Smooth muscle cell (in vitro differentiated cells): ENCODE data around the gene PDE4B. TPM values are rescaled to one million over a fixed set of nuclear protein-coding genes. Genes with fewer than 3 reads are reported as not detected.

ENCODE experiments used
- DNase-seq: peaks from one replicate; lab custom pipeline; 2025; ENCODE audit not compliant: unreplicated experiment; lab: John Stamatoyannopoulos, UW
- H2AFZ ChIP-seq: fragments of 200-600 bp; sonication (generic); 2 replicates; pipeline ENCODE4 v1.6.0; 2016; ENCODE audit warnings: antibody characterized with exemption, low read depth, mild to moderate bottlenecking
- H3F3A ChIP-seq: fragments of 200-600 bp; sonication (generic); 2 replicates; pipeline ENCODE4 v1.6.0; 2017; ENCODE audit warnings: antibody characterized with exemption, low read depth
- H3K27ac ChIP-seq: fragments of 200-600 bp; sonication (generic); 2 replicates; pipeline ENCODE4 v1.5.1; 2016; ENCODE audit warnings: low read depth, mild to moderate bottlenecking
- H3K27me3 ChIP-seq: fragments of 200-600 bp; sonication (generic); 2 replicates; pipeline ENCODE4 v1.6.1; 2016; ENCODE audit warnings: low read depth, mild to moderate bottlenecking
- H3K36me3 ChIP-seq: fragments of 200-600 bp; sonication (generic); 2 replicates; pipeline ENCODE4 v1.5.1; 2016; ENCODE audit warnings: low read depth
- H3K4me1 ChIP-seq: fragments of 200-600 bp; sonication (generic); 2 replicates; pipeline ENCODE4 v1.5.1; 2016; ENCODE audit warnings: low read depth
- H3K4me2 ChIP-seq: fragments of 200-600 bp; sonication (generic); 2 replicates; pipeline ENCODE4 v1.6.0; 2016; ENCODE audit warnings: mild to moderate bottlenecking
- H3K4me3 ChIP-seq: fragments of 200-600 bp; sonication (generic); 2 replicates; pipeline ENCODE4 v1.5.1; 2016; ENCODE audit warnings: mild to moderate bottlenecking
- H3K79me2 ChIP-seq: fragments of 200-600 bp; sonication (generic); 2 replicates; pipeline ENCODE4 v1.6.0; 2016; ENCODE audit warnings: low read depth, mild to moderate bottlenecking
- H3K9ac ChIP-seq: fragments of 200-600 bp; sonication (generic); 2 replicates; pipeline ENCODE4 v1.6.0; 2016; ENCODE audit warnings: low read depth
- H3K9me3 ChIP-seq: fragments of 200-600 bp; sonication (generic); replicated peaks from 2 replicates; pipeline ENCODE4 v1.5.1; 2016; ENCODE audit warnings: low read depth
- H4K20me1 ChIP-seq: fragments of 200-600 bp; sonication (generic); 2 replicates; pipeline ENCODE4 v1.6.0; 2016; ENCODE audit warnings: low read depth
- WGBS: methylation state at CpG from one replicate; pipeline ENCODE4 v1.1.7; 2016; ENCODE audit warnings: low lambda C conversion rate; 5-methylcytosine and 5-hydroxymethylcytosine counted together
- polyA plus RNA-seq: library from polyadenylated mRNA; unstranded; fragments of >200 nt; fragmentation: Nextera tagmentation; extraction: Ambion mirVana; gene quantifications from 2 replicates; pipeline ENCODE4 v1.2.1, GENCODE V29; 2016
- total RNA-seq: library from RNA; depleted of rRNA; stranded (reverse); fragments of >200 nt; gene quantifications from 2 replicates; pipeline ENCODE4 v1.2.3, GENCODE V29; 2014
- TF ChIP-seq, protein P1 (sequence below): fragments of 200-600 bp; sonication (generic); IDR thresholded peaks from 2 replicates; pipeline ENCODE4 v1.5.1; 2017; ENCODE audit warnings: borderline replicate concordance, mild to moderate bottlenecking, antibody characterized with exemption; ENCODE audit not compliant: insufficient read depth, poor library complexity, severe bottlenecking

Gene PDE4B
- total and polyA plus RNA-seq, 2 experiments from 2014 or later: 18.5 to 24.8 TPM

DNA sequence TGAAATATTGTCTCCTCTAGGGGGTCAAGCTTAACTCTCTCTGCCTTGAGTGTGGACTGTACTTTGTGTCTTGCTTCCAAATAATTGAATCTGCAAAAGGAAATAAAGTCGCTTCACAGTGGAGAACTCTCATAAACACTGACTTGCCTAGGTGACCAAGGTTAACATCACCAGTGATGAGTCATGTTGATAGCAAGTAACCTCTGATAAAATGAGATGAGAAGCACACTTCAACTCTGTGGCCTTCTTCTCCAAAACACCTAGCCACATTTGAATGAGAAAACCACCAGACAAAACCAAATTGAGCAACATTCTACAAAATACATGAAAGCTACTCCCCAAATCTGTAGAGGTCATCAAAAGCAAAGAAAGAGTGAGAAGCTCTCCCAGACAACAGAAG is 37.6 kb downstream of the PDE4B start:
- no peak overlapping the region for H3K9ac ChIP-seq
- H3K27me3 ChIP-seq: no peaks in the 10 kb centered on the region
- H3K36me3 ChIP-seq: no peaks in the 10 kb centered on the region
- no peaks in the 10 kb centered on the region for H3K4me1 ChIP-seq
- TF ChIP-seq, protein P1, sequence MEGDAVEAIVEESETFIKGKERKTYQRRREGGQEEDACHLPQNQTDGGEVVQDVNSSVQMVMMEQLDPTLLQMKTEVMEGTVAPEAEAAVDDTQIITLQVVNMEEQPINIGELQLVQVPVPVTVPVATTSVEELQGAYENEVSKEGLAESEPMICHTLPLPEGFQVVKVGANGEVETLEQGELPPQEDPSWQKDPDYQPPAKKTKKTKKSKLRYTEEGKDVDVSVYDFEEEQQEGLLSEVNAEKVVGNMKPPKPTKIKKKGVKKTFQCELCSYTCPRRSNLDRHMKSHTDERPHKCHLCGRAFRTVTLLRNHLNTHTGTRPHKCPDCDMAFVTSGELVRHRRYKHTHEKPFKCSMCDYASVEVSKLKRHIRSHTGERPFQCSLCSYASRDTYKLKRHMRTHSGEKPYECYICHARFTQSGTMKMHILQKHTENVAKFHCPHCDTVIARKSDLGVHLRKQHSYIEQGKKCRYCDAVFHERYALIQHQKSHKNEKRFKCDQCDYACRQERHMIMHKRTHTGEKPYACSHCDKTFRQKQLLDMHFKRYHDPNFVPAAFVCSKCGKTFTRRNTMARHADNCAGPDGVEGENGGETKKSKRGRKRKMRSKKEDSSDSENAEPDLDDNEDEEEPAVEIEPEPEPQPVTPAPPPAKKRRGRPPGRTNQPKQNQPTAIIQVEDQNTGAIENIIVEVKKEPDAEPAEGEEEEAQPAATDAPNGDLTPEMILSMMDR: no peak
- no peak overlapping the region for H3K27ac ChIP-seq
- 92% methylated on average over 1 of the region's 1 CpG for WGBS
- no peak overlapping the region for H3K4me2 ChIP-seq
- no peak overlapping the region for H2AFZ ChIP-seq
- no peak overlapping the region for H3K4me3 ChIP-seq
- no peak for DNase-seq
- H3F3A ChIP-seq: no peaks in the 10 kb centered on the region
- H4K20me1 ChIP-seq: no peaks in the 10 kb centered on the region
- H3K79me2 ChIP-seq: no peaks in the 10 kb centered on the region
- H3K9me3 ChIP-seq: no peaks in the 10 kb centered on the region

DNA sequence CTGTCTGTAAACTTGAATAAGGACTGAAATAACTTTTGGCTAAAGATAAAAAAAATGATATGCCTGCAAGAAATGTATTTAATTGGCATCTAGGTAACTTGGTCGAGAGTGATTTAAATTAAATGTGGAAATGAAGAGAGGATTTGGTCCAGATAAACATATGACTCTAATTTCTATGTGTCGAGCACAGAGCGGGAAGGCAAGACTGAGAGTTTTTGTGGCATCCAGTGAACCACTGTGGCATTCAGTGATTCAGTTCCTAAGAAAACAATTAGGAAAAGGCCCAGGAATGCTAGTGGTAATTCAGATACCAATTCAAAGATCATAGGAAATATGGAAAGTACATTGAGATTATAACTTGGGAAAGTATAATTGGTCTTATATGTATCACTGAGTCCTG is 39.6 kb downstream of the PDE4B start:
- Histone ChIP-seq H3K79me2 (no peaks in the 10 kb centered on the region), H4K20me1 (no peaks in the 10 kb centered on the region), H3F3A (no peaks in the 10 kb centered on the region), H3K4me1 (no peaks in the 10 kb centered on the region), H3K4me3 (no peak overlapping the region), H3K27ac (no peak overlapping the region), H3K27me3 (no peaks in the 10 kb centered on the region), H3K9ac (no peak overlapping the region), H3K36me3 (no peaks in the 10 kb centered on the region), H3K4me2 (no peak overlapping the region), H3K9me3 (no peaks in the 10 kb centered on the region), H2AFZ (no peak overlapping the region)
- WGBS: 43% methylated on average over 3 of the region's 3 CpGs
- no peak for DNase-seq
- TF ChIP-seq, protein P1: no peak

DNA sequence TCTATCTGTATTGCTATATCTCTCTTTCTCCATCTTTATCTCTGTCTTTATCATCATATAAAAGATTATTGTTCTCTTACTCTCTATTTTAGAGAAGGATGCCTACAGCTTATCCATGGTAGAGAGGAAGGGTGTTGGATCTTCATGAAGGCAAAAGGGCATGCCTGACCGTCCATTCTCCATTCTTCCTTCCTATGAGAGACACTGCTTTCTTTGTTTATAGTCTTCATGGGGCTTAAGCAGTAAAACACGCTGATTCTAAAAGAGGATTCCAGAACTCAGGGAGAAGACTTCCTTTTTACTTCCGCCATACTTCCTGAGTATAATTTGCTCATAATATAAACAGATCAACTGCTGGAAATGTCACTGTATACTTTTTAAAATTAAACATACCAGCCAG is 44.0 kb downstream of the PDE4B start:
- Histone ChIP-seq H2AFZ (no peak overlapping the region), H3K4me2 (no peak overlapping the region), H3K4me1 (no peaks in the 10 kb centered on the region), H3F3A (no peaks in the 10 kb centered on the region), H3K36me3 (no peaks in the 10 kb centered on the region), H3K9ac (no peak overlapping the region), H3K4me3 (no peak overlapping the region), H4K20me1 (no peaks in the 10 kb centered on the region), H3K9me3 (no peaks in the 10 kb centered on the region), H3K27me3 (no peaks in the 10 kb centered on the region), H3K27ac (no peak overlapping the region), H3K79me2 (no peaks in the 10 kb centered on the region)
- no peak for DNase-seq
- WGBS: 83% methylated on average over 3 of the region's 3 CpGs
- TF ChIP-seq, protein P1: no peak

DNA sequence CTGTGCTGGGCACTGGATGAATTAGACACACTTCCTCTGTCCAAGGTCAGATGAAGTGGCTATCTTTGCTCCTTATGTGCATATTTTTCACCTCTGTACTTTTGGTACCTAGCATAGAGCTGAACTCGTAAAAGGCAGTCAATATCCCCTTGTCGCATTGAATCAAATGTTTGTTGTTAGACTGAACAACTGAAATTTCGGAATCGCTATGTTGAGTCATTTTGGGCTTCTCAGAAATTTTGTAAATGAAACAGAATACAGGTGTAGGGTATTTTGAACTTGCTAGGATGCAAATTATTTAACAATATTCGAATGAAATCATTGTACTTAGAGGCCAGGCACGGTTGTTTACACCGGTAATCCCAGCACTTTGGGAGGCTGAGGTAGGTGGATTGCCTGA is 48.0 kb downstream of the PDE4B start:
- Histone ChIP-seq H3K4me2 (no peak overlapping the region), H3K27me3 (no peaks in the 10 kb centered on the region), H3K9ac (no peak overlapping the region), H3K4me3 (no peak overlapping the region), H3K79me2 (no peaks in the 10 kb centered on the region), H4K20me1 (no peaks in the 10 kb centered on the region), H3K4me1 (no peaks in the 10 kb centered on the region), H3F3A (no peaks in the 10 kb centered on the region), H3K9me3 (no peaks in the 10 kb centered on the region), H3K27ac (no peak overlapping the region), H2AFZ (no peak overlapping the region), H3K36me3 (no peaks in the 10 kb centered on the region)
- WGBS: 92% methylated on average over 7 of the region's 7 CpGs
- DNase-seq: no peak
- TF ChIP-seq, protein P1: no peak
